HL-60 (cell line): ENCODE measurements around the gene JAML.
A peak's percentile ranks its signal among the peaks of the same experiment; 100 is the strongest.

Experiments used
- DNase-seq, 2 experiments: peaks; one replicate each; pipeline ENCODE4 v3.0.0-alpha.2; 2010 to 2020; ENCODE audit warnings: low read depth in 1 of 2, low spot score in 1 of 2
- H3K27ac ChIP-seq: fragments of 250-450 bp; sonication (Bioruptor Pico); replicated peaks from 2 replicates; pipeline ENCODE4 v1.5.1; 2020; ENCODE audit warnings: mild to moderate bottlenecking, moderate library complexity
- H3K27me3 ChIP-seq: fragments of 250-450 bp; sonication (Bioruptor Pico); 2 replicates; pipeline ENCODE4 v1.5.1; 2021; ENCODE audit warnings: mild to moderate bottlenecking, moderate library complexity; ENCODE audit not compliant: insufficient read depth, poor library complexity, severe bottlenecking
- H3K4me3 ChIP-seq: replicated peaks from 2 replicates; pipeline ENCODE4 v1.5.1; 2011; ENCODE audit warnings: mild to moderate bottlenecking, control low read depth, low read length; ENCODE audit not compliant: insufficient read depth
- CTCF ChIP-seq: IDR thresholded peaks from one replicate; pipeline ENCODE4 v1.5.1; 2011; ENCODE audit warnings: low read length, control low read depth, inconsistent platforms; ENCODE audit not compliant: insufficient read depth
- GABPA ChIP-seq: IDR thresholded peaks from 2 replicates; pipeline ENCODE4 v1.6.1; 2012; ENCODE audit warnings: low read depth
- POLR2AphosphoS5 ChIP-seq: IDR thresholded peaks from 2 replicates; pipeline ENCODE4 v1.6.1; 2012; ENCODE audit warnings: low read depth
- SPI1 ChIP-seq: IDR thresholded peaks from 2 replicates; pipeline ENCODE4 v1.6.1; 2012; ENCODE audit warnings: low read depth, mild to moderate bottlenecking, borderline replicate concordance
- TF ChIP-seq, protein P1 (sequence below): IDR thresholded peaks from 2 replicates; pipeline ENCODE4 v1.6.1; 2012; ENCODE audit warnings: low read depth; ENCODE audit not compliant: insufficient replicate concordance

The JAML gene

GRCh38 chr11:118227865-118228785 lies 3.3 kb upstream of the JAML start:
- no peak overlapping the region for H3K4me3 ChIP-seq
- peak overlapping the region; percentile 86 for H3K27ac ChIP-seq
- no peak for TF ChIP-seq POLR2AphosphoS5
- TF ChIP-seq CTCF, result no peak
- TF ChIP-seq SPI1, result peak; percentile 95
- peak in 1 of 2 experiments; percentile 67 for DNase-seq
- H3K27me3 ChIP-seq, result no peaks in the 10 kb centered on the region

GRCh38 chr11:118226781-118227180 lies 2.0 kb upstream of the JAML start:
- Histone ChIP-seq H3K27me3 (no peaks in the 10 kb centered on the region), H3K27ac (peak overlapping the region; percentile 86), H3K4me3 (no peak overlapping the region)
- no peak for DNase-seq
- no peak for TF ChIP-seq SPI1
- TF ChIP-seq GABPA, result no peak
- TF ChIP-seq CTCF, result no peak
- TF ChIP-seq, protein P1, sequence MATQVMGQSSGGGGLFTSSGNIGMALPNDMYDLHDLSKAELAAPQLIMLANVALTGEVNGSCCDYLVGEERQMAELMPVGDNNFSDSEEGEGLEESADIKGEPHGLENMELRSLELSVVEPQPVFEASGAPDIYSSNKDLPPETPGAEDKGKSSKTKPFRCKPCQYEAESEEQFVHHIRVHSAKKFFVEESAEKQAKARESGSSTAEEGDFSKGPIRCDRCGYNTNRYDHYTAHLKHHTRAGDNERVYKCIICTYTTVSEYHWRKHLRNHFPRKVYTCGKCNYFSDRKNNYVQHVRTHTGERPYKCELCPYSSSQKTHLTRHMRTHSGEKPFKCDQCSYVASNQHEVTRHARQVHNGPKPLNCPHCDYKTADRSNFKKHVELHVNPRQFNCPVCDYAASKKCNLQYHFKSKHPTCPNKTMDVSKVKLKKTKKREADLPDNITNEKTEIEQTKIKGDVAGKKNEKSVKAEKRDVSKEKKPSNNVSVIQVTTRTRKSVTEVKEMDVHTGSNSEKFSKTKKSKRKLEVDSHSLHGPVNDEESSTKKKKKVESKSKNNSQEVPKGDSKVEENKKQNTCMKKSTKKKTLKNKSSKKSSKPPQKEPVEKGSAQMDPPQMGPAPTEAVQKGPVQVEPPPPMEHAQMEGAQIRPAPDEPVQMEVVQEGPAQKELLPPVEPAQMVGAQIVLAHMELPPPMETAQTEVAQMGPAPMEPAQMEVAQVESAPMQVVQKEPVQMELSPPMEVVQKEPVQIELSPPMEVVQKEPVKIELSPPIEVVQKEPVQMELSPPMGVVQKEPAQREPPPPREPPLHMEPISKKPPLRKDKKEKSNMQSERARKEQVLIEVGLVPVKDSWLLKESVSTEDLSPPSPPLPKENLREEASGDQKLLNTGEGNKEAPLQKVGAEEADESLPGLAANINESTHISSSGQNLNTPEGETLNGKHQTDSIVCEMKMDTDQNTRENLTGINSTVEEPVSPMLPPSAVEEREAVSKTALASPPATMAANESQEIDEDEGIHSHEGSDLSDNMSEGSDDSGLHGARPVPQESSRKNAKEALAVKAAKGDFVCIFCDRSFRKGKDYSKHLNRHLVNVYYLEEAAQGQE, result no peak

DNA sequence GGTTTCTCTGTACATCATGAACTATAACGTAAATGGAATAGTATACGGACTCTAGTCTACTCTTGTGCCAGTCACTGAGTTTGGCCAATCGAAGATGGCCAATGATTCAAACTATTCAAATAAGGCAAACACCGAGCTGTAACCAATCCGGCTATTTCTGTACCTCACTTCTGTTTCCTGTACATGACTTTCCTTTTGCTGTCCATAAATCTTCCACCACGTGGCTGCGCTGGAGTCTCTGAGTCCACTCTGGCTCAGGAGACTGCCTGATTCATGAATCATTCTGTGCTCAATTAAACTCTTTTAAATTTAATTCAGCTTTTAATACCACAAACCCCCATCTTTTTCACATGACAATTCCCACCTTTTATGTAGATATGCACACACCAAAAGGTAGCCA lies 1.5 kb upstream of the JAML start:
- TF ChIP-seq POLR2AphosphoS5 (no peak), SPI1 (no peak), CTCF (no peak), GABPA (no peak)
- TF ChIP-seq, protein P1, result no peak
- H3K27me3 ChIP-seq, result no peaks in the 10 kb centered on the region

More for the DNA sequence above, 1.5 kb upstream of the JAML start:
- DNase-seq, result no peak
- Histone ChIP-seq H3K4me3 (no peak overlapping the region), H3K27ac (peak overlapping the region; percentile 86; the same call in 1 of the 2 replicates)
